Measurements from ENCODE around the gene LRP5. TPM values are rescaled to one million over a fixed set of nuclear protein-coding genes. Genes with fewer than 3 reads are reported as not detected.
A peak's percentile ranks its signal among the peaks of the same experiment; 100 is the strongest.

LRP5 gene
- total RNA-seq, 1 experiment from 2014 or later = 129 TPM

DNA sequence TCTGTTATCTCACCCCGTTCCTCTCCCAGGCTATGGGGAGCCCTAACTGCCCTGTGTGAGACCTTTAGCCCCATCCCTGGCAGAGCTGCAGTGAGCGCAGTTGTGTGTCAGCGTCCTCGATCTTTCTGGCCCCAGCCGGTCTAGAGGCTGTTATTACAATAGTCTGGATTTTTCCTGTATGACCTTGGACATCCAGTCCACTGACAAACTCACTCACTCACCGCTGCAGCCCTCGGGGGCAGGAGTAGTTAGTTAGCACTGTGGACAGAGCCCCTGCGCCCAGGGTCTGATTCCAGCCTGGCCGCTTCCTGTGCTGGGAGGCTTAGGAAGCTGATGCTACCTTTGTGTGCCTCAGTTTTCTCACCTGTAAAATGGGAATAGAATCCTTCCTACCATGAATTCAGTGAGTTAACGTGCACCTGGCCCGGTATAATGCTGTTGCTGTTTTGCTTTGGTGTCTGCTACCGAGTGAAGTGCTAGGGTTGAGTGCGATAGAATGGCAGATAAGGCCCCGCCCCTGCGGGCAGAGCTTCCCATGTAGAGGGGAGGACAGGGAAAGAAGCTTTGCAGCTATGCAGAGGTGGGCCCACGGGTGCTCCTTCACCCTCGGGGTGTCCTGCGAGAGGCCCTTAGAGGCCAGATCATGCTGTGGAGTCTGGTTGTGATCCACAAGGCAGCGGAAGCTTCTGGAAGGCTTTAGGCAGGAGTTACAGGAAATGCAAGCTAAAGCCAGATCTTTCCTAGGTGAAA lies 3.0 kb downstream of the LRP5 start:
- ChIA-PET POLR2A (ENCODE audit: unreplicated experiment) (interaction anchor here (0.5 to 0.7 kb wide), 2 partner anchors 26 to 78 kb away, joined by 5 to 9 read pairs; no protein-coding TSS in a partner anchor), CTCF (interaction anchor here (0.6 kb wide), 1 partner anchor 65 kb away, joined by 3 read pairs; no protein-coding TSS in a partner anchor)
- H3K27ac ChIP-seq = peak overlapping the region; percentile 75
- peak overlapping the region; percentile 96 for H3K4me2 ChIP-seq
- H3K9me2 ChIP-seq (ENCODE audit: insufficient read depth) = no peaks in the 10 kb centered on the region
- H4K20me1 ChIP-seq (ENCODE audit: insufficient read depth) = peaks cover 26% of the 10 kb centered on the region
- 0 out of 2 replicates have a peak overlapping the region, but pooled peaks have one; percentile 83 for H2AFZ ChIP-seq
- intact Hi-C loops (cut with micrococcal nuclease; ENCODE audit: unreplicated experiment) = loop anchor here (1.0 kb wide), 1 partner anchor 27 kb away; no protein-coding TSS in a partner anchor
- H3K27me3 ChIP-seq (ENCODE audit: insufficient read depth, low read depth) = no peaks in the 10 kb centered on the region
- TF ChIP-seq EZH2 (IDR thresholded peaks at IDR 0.05; ENCODE audit: low read depth) = no peak
- TF ChIP-seq, protein P1, sequence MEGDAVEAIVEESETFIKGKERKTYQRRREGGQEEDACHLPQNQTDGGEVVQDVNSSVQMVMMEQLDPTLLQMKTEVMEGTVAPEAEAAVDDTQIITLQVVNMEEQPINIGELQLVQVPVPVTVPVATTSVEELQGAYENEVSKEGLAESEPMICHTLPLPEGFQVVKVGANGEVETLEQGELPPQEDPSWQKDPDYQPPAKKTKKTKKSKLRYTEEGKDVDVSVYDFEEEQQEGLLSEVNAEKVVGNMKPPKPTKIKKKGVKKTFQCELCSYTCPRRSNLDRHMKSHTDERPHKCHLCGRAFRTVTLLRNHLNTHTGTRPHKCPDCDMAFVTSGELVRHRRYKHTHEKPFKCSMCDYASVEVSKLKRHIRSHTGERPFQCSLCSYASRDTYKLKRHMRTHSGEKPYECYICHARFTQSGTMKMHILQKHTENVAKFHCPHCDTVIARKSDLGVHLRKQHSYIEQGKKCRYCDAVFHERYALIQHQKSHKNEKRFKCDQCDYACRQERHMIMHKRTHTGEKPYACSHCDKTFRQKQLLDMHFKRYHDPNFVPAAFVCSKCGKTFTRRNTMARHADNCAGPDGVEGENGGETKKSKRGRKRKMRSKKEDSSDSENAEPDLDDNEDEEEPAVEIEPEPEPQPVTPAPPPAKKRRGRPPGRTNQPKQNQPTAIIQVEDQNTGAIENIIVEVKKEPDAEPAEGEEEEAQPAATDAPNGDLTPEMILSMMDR (conservative IDR thresholded peaks at IDR 0.05) = no peak
- peaks cover 39% of the 10 kb centered on the region for H3K4me1 ChIP-seq (replicated peaks; ENCODE audit: insufficient read depth)
- peak overlapping the region; percentile 89 for H3K4me3 ChIP-seq
- DNase-seq = peak; percentile 59 to 60
- no TSS peak for BruUV-seq (replicated peaks)
- peaks cover 46% of the 10 kb centered on the region for H3F3A ChIP-seq (ENCODE audit: insufficient read depth, low read depth)
- H3K79me2 ChIP-seq (ENCODE audit: low read depth) = peaks cover 71% of the 10 kb centered on the region
- H3K9me3 ChIP-seq (ENCODE audit: insufficient read depth, low read depth) = no peaks in the 10 kb centered on the region
- no peaks in the 10 kb centered on the region for H3K36me3 ChIP-seq (ENCODE audit: low read depth)

DNA sequence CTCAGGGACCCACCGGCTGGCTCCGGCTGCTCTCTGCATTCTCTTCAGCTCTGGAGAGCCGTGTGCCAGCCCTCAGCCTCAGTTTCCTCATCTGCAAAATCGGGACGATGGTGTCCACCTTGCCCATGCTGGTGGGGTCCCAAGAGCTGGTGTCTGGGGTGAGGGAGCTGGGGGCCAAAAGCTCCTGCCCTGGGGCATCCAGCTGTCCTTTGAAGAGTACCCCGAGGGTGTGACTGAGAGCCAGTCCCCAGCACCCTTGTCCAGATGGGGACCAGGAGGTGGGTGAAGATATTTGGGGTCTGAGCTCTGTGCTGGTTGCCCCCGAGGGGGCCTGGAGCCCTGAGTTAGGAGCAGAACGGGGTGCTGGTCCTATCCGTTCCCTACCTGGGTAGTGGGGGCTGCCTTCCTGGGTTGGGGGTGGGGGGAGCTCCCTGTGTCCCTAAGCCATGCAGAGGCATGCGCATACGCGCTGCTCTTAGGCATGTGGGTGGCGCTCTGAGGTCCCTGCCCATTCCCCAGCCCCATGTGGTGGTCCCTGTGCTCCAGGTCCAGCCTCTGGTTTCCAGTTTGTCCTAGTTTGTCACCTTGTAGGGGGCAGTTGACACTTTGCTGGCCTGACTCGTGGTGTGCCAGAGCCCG lies 4.9 kb downstream of the LRP5 start:
- CTCF ChIA-PET = interaction anchor here (0.7 kb wide), 1 partner anchor 1366 kb away, joined by 3 read pairs; no protein-coding TSS in a partner anchor
- POLR2A ChIA-PET (ENCODE audit: unreplicated experiment) = no interaction called here
- no peak for TF ChIP-seq EZH2 (IDR thresholded peaks at IDR 0.05; ENCODE audit: low read depth)
- TF ChIP-seq, protein P1 (conservative IDR thresholded peaks at IDR 0.05) = no peak
- H3K79me2 ChIP-seq (ENCODE audit: low read depth) = peaks cover 90% of the 10 kb centered on the region
- no peaks in the 10 kb centered on the region for H3K9me2 ChIP-seq (ENCODE audit: insufficient read depth)
- H2AFZ ChIP-seq = no peak overlapping the region
- H3K27me3 ChIP-seq (ENCODE audit: insufficient read depth, low read depth) = no peaks in the 10 kb centered on the region
- intact Hi-C loops (cut with micrococcal nuclease; ENCODE audit: unreplicated experiment) = no loop called here
- H4K20me1 ChIP-seq (ENCODE audit: insufficient read depth) = peaks cover 39% of the 10 kb centered on the region
- peak overlapping the region; percentile 96 for H3K4me2 ChIP-seq
- no peak for DNase-seq
- no peaks in the 10 kb centered on the region for H3K36me3 ChIP-seq (ENCODE audit: low read depth)
- no TSS peak for BruUV-seq (replicated peaks)
- peak overlapping the region; percentile 38 for H3K27ac ChIP-seq
- no peaks in the 10 kb centered on the region for H3K9me3 ChIP-seq (ENCODE audit: insufficient read depth, low read depth)
- peak overlapping the region; percentile 16; the same call in 1 of the 2 replicates for H3K4me3 ChIP-seq
- peaks cover 39% of the 10 kb centered on the region for H3K4me1 ChIP-seq (replicated peaks; ENCODE audit: insufficient read depth)
- peaks cover 32% of the 10 kb centered on the region for H3F3A ChIP-seq (ENCODE audit: insufficient read depth, low read depth)

DNA sequence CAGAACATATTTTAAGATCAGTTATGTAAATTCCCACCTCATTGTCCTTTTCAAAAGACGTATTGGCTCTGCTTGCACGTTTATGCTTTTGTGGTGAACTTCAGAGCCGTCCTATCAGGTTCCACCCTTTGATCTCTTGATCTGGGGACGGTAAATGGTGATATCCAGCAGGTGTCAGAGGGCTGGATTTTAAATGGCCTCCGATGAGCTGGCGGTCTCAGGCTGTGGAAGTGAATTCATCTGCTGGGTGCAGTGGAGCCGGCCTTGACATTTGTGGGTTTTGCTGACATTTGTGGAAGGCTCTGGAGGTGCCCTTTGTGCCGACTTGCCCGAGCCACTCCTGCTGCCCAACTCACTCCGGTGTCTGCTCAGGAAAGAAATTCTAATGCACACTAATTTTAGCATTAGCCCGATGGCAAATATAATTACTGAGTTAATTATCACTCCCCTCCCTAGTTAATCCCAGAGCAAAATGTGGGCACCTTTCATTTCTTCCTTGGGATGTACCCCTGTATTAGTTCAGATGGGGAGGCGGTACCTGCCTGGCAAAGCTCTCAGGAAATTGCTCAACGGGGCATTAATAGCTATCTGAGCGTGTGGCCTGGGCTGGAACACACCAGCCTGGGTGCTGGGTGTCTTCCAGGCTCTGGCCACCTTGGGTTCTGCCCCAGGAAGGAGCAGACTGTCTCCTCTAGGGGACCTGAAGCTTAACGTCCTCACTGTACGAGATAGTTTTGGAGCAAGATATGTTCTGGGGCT lies 9.1 kb downstream of the LRP5 start:
- POLR2A ChIA-PET (ENCODE audit: unreplicated experiment) = interaction anchor here (0.6 kb wide), 1 partner anchor 269 kb away, joined by 6 read pairs; no protein-coding TSS in a partner anchor
- Histone ChIP-seq H2AFZ (no peak overlapping the region), H3K4me2 (no peak overlapping the region), H3K4me3 (no peak overlapping the region), H3K27ac (no peak overlapping the region), H4K20me1 (ENCODE audit: insufficient read depth) (peaks cover 69% of the 10 kb centered on the region), H3K36me3 (ENCODE audit: low read depth) (no peaks in the 10 kb centered on the region), H3K27me3 (ENCODE audit: insufficient read depth, low read depth) (no peaks in the 10 kb centered on the region), H3K79me2 (ENCODE audit: low read depth) (peaks cover 96% of the 10 kb centered on the region), H3F3A (ENCODE audit: insufficient read depth, low read depth) (peaks cover 9% of the 10 kb centered on the region), H3K9me3 (ENCODE audit: insufficient read depth, low read depth) (no peaks in the 10 kb centered on the region), H3K4me1 (replicated peaks; ENCODE audit: insufficient read depth) (peaks cover 15% of the 10 kb centered on the region), H3K9me2 (ENCODE audit: insufficient read depth) (no peaks in the 10 kb centered on the region)
- TF ChIP-seq, protein P1 (conservative IDR thresholded peaks at IDR 0.05) = no peak
- TF ChIP-seq EZH2 (IDR thresholded peaks at IDR 0.05; ENCODE audit: low read depth) = no peak
- CTCF ChIA-PET = no interaction called here
- intact Hi-C loops (cut with micrococcal nuclease; ENCODE audit: unreplicated experiment) = no loop called here
- DNase-seq = no peak
- BruUV-seq (replicated peaks) = no TSS peak
